HepG2 (cell line): ENCODE results near the gene EIF2B1. TPM values are rescaled to one million over a fixed set of nuclear protein-coding genes. Genes with fewer than 3 reads are reported as not detected.

Experiments
- HES4 ChIP-seq: sonication (generic); formaldehyde crosslinking; IDR thresholded peaks from 2 replicates; pipeline ENCODE4 v1.9.0; 2021; ENCODE audit warnings: mild to moderate bottlenecking, missing genetic modification reagents, borderline replicate concordance
- KDM3A ChIP-seq: IDR thresholded peaks from 2 replicates; pipeline ENCODE4 v1.6.1; 2018; ENCODE audit warnings: low read depth, missing compliant biosample characterization
- RBM39 ChIP-seq: fragments of 200-400 bp; formaldehyde crosslinking; IDR thresholded peaks from one replicate; pipeline ENCODE4 v1.6.1; 2018; ENCODE audit warnings: antibody characterized with exemption, mild to moderate bottlenecking, low read depth, low read length; ENCODE audit not compliant: poor library complexity, severe bottlenecking
- RELA ChIP-seq: sonication (generic); formaldehyde crosslinking; IDR thresholded peaks from 2 replicates; pipeline ENCODE4 v1.4.0; 2020; ENCODE audit warnings: missing genetic modification reagents
- SNAI1 ChIP-seq: sonication (generic); formaldehyde crosslinking; IDR thresholded peaks from 2 replicates; pipeline ENCODE4 v1.5.0; 2020; ENCODE audit warnings: mild to moderate bottlenecking, missing genetic modification reagents, borderline replicate concordance
- ZNF616 ChIP-seq: sonication (generic); formaldehyde crosslinking; IDR thresholded peaks from 2 replicates; pipeline ENCODE4 v1.5.0; 2020; ENCODE audit warnings: low read depth, mild to moderate bottlenecking, missing genetic modification reagents
- ZSCAN22 ChIP-seq: sonication (generic); formaldehyde crosslinking; IDR thresholded peaks from 2 replicates; pipeline ENCODE4 v1.4.0; 2020; ENCODE audit warnings: mild to moderate bottlenecking, missing genetic modification reagents
- ZSCAN25 ChIP-seq: sonication (generic); formaldehyde crosslinking; IDR thresholded peaks from 2 replicates; pipeline ENCODE4 v1.8.0; 2022; ENCODE audit warnings: mild to moderate bottlenecking, missing genetic modification reagents
- polyA plus RNA-seq, 8 experiments: library from polyadenylated mRNA; depleted of rRNA in 3 of 8; stranded (reverse) in 7 of 8; unstranded in 1 of 8; fragments of >200 nt; fragmentation: Illumina TruSeq in 4 of 8; extraction: Trizol in 4 of 8; gene quantifications; 2 replicates each; pipeline versions ENCODE4 v1.2.1 to v1.2.3, GENCODE V29; 2011 to 2016; ENCODE audit warnings: low read depth in 4 of 8, missing spikeins in 1 of 8, mixed read lengths in 1 of 8; ENCODE audit not compliant: insufficient read depth in 1 of 8
- total RNA-seq, 5 experiments: library from RNA; depleted of rRNA; stranded (reverse); fragments of >200 nt; fragmentation: Illumina TruSeq; extraction: Trizol; gene quantifications; 2 replicates each; pipeline ENCODE4 v1.2.3, GENCODE V29; 2016; ENCODE audit warnings: low read depth in 1 of 5
- TF ChIP-seq, protein P1 (sequence below): sonication (generic); formaldehyde crosslinking; IDR thresholded peaks from 2 replicates; pipeline ENCODE4 v1.5.1; 2020; ENCODE audit warnings: missing genetic modification reagents, mild to moderate bottlenecking, borderline replicate concordance
- TF ChIP-seq, protein P2 (sequence below): sonication (generic); formaldehyde crosslinking; IDR thresholded peaks from one replicate; pipeline ENCODE4 v1.5.1; 2020; ENCODE audit warnings: mild to moderate bottlenecking, missing genetic modification reagents; ENCODE audit errors: not compliant biosample characterization
- TF ChIP-seq, protein P3 (sequence below): fragments of 450-650 bp; IDR thresholded peaks from 2 replicates; pipeline ENCODE4 v1.6.1; 2016
- TF ChIP-seq, protein P4 (sequence below): sonication (generic); formaldehyde crosslinking; IDR thresholded peaks from 2 replicates; pipeline ENCODE4 v1.4.0; 2020; ENCODE audit warnings: missing genetic modification reagents

EIF2B1 gene
- total and polyA plus RNA-seq, 2 of the 13 experiments (the other 11 are each of a cell fraction or from before 2014, with no cell fraction given): 18.7 to 37.4 TPM

DNA sequence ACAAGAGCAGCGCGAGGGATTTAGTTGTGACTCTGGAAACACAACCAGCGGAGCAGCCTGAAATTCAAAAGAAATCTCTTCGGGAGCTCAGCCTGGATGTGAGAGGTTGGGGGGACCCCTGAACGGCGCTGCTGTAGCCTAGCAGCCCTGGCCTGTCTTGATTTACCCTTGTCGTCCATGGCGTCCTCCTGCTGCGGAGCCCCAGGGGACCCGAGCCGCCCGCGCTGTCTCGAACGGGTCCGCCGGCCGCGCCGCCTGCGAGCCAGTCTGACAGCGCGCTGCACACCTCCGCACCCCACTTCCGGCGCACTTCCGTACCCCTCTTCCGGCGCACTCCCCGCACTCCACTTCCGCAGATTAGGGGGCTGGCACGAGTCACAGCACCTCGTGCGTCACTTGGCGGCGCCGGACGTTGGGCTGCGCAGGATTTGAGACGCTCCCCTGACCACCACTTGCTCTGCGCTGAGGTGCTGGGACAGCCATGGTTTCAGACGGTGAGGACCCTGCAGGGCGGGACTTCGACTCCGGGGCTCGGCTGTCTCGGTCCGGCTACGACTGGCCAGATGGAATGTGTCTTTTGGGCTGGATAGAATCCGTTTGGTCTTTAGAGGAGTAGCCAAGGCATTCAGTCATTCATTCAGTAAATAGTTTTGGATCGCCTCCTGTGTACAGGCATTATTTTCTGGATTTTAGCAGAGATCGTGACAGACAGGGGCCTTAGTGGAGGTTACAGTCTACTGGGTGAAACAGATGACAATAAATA, at the start of gene EIF2B1, which contains the start of gene GTF2H3 (continued):
- 0 out of 2 replicates have a peak, but pooled peaks have one; percentile 44 for TF ChIP-seq RELA (CRISPR knock-in tag)
- TF ChIP-seq, protein P1, sequence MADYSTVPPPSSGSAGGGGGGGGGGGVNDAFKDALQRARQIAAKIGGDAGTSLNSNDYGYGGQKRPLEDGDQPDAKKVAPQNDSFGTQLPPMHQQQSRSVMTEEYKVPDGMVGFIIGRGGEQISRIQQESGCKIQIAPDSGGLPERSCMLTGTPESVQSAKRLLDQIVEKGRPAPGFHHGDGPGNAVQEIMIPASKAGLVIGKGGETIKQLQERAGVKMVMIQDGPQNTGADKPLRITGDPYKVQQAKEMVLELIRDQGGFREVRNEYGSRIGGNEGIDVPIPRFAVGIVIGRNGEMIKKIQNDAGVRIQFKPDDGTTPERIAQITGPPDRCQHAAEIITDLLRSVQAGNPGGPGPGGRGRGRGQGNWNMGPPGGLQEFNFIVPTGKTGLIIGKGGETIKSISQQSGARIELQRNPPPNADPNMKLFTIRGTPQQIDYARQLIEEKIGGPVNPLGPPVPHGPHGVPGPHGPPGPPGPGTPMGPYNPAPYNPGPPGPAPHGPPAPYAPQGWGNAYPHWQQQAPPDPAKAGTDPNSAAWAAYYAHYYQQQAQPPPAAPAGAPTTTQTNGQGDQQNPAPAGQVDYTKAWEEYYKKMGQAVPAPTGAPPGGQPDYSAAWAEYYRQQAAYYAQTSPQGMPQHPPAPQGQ: no peak; the same call in 1 of the 2 replicates
- TF ChIP-seq, protein P2, sequence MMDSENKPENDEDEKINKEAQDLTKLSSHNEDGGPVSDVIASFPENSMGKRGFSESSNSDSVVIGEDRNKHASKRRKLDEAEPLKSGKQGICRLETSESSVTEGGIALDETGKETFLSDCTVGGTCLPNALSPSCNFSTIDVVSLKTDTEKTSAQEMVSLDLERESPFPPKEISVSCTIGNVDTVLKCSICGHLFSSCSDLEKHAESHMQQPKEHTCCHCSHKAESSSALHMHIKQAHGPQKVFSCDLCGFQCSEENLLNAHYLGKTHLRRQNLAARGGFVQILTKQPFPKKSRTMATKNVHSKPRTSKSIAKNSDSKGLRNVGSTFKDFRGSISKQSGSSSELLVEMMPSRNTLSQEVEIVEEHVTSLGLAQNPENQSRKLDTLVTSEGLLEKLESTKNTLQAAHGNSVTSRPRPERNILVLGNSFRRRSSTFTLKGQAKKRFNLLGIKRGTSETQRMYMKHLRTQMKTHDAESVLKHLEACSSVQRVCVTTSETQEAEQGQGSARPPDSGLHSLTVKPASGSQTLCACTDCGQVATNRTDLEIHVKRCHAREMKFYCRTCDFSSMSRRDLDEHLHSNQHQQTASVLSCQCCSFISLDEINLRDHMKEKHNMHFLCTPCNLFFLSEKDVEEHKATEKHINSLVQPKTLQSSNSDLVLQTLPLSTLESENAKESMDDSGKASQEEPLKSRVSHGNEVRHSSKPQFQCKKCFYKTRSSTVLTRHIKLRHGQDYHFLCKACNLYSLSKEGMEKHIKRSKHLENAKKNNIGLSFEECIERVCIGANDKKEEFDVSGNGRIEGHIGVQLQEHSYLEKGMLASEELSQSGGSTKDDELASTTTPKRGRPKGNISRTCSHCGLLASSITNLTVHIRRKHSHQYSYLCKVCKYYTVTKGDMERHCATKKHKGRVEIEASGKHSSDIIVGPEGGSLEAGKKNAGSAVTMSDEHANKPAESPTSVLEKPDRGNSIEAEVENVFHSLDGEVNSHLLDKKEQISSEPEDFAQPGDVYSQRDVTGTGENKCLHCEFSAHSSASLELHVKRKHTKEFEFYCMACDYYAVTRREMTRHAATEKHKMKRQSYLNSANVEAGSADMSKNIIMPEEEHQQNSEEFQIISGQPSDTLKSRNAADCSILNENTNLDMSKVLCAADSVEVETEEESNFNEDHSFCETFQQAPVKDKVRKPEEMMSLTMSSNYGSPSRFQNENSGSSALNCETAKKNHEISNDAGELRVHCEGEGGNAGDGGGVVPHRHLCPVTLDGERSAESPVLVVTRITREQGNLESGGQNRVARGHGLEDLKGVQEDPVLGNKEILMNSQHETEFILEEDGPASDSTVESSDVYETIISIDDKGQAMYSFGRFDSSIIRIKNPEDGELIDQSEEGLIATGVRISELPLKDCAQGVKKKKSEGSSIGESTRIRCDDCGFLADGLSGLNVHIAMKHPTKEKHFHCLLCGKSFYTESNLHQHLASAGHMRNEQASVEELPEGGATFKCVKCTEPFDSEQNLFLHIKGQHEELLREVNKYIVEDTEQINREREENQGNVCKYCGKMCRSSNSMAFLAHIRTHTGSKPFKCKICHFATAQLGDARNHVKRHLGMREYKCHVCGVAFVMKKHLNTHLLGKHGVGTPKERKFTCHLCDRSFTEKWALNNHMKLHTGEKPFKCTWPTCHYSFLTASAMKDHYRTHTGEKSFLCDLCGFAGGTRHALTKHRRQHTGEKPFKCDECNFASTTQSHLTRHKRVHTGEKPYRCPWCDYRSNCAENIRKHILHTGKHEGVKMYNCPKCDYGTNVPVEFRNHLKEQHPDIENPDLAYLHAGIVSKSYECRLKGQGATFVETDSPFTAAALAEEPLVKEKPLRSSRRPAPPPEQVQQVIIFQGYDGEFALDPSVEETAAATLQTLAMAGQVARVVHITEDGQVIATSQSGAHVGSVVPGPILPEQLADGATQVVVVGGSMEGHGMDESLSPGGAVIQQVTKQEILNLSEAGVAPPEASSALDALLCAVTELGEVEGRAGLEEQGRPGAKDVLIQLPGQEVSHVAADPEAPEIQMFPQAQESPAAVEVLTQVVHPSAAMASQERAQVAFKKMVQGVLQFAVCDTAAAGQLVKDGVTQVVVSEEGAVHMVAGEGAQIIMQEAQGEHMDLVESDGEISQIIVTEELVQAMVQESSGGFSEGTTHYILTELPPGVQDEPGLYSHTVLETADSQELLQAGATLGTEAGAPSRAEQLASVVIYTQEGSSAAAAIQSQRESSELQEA (CRISPR knock-in tag): peak; percentile 47
- TF ChIP-seq ZNF616 (CRISPR knock-in tag): peak; percentile 51; the same call in 1 of the 2 replicates
- TF ChIP-seq, protein P3, sequence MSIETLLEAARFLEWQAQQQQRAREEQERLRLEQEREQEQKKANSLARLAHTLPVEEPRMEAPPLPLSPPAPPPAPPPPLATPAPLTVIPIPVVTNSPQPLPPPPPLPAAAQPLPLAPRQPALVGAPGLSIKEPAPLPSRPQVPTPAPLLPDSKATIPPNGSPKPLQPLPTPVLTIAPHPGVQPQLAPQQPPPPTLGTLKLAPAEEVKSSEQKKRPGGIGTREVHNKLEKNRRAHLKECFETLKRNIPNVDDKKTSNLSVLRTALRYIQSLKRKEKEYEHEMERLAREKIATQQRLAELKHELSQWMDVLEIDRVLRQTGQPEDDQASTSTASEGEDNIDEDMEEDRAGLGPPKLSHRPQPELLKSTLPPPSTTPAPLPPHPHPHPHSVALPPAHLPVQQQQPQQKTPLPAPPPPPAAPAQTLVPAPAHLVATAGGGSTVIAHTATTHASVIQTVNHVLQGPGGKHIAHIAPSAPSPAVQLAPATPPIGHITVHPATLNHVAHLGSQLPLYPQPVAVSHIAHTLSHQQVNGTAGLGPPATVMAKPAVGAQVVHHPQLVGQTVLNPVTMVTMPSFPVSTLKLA: peak; percentile 93
- no peak for TF ChIP-seq SNAI1
- TF ChIP-seq, protein P4, sequence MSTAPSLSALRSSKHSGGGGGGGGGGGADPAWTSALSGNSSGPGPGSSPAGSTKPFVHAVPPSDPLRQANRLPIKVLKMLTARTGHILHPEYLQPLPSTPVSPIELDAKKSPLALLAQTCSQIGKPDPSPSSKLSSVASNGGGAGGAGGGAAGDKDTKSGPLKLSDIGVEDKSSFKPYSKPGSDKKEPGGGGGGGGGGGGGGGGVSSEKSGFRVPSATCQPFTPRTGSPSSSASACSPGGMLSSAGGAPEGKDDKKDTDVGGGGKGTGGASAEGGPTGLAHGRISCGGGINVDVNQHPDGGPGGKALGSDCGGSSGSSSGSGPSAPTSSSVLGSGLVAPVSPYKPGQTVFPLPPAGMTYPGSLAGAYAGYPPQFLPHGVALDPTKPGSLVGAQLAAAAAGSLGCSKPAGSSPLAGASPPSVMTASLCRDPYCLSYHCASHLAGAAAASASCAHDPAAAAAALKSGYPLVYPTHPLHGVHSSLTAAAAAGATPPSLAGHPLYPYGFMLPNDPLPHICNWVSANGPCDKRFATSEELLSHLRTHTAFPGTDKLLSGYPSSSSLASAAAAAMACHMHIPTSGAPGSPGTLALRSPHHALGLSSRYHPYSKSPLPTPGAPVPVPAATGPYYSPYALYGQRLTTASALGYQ (CRISPR knock-in tag): peak; percentile 75; the same call in 1 of the 2 replicates
- 0 out of 2 replicates have a peak, but pooled peaks have one; percentile 61 for TF ChIP-seq ZSCAN25 (CRISPR knock-in tag)
- peak; percentile 90 for TF ChIP-seq RBM39
- TF ChIP-seq HES4 (CRISPR knock-in tag): peak; percentile 87
- TF ChIP-seq KDM3A (CRISPR knock-in tag): peak; percentile 78; the same call in 1 of the 2 replicates
- TF ChIP-seq ZSCAN22 (CRISPR knock-in tag): peak; percentile 76; the same call in 1 of the 2 replicates
